Left forelimb (tissue), 1 donor: ENCODE measurements around the gene FHIT.
"Not testable (repeated sequence)": the region's sequence is repeated elsewhere in the genome, so short reads cannot be mapped to it uniquely, and the experiment has no call there.

Experiments used
- DNase-seq: peaks from one replicate; pipeline ENCODE4 v3.0.0-alpha.2; 2018; ENCODE audit warnings: low spot score

Gene FHIT

DNA sequence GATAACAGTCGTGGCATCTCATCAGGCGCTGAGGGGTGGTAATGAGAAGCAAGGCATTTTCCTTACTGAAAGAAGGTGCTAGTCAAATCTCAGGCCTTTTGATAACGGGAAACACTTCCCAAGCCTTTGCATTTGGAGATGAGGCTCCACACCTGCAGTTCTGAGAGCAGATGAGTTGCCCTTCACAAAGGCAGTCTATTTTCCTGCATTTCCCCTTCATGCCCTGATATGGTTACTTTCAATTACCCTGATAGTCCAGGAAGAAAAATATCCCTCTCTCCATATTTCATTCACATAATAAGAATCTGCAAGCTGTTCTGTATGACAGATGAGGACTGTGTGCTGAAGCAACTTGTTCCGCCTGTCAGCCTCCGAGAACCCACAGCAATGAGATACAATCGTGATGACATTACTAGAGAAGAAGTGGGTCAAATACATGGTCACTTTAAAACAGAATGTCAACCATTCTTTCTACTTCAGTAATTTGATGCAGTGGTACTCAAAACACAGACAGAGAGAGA is 25.0 kb downstream of the FHIT start:
- DNase-seq, result no peak

DNA sequence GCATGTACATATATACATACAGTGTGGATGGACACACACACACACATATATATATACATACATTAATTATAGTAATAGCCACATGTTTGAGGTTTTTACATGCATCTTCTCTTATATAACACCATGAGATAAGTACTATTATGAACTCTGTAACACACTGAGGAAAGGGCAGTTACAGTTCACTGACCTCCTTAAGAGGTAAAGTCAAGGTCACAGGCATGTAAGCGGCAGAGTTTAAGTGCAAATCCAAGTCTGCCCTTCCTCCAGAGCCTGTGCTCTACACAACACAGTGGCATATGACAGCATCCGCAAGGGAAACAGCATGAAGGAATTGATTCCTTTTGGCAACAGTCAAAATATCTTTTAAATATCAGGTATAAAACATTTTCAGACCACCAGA is 26.4 kb downstream of the FHIT start:
- no peak for DNase-seq

DNA sequence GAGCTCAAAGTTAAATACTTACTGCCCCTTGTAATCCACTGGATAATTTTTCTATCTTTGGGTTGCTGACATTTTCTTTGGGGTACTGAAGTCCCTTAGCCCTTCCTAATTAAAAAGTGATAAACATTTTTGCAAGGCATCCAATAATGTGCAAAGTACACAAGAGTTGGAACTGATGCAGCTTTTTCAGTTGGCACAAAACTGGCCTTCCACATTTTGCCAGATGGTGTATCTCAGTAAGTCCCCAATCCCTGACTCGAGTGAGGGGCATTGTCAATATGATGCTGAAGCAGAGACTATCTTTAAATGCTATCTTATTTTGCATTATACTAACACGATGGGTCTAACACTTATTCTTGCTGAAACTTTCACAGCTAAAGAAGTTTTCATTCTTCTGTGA is 27.8 kb downstream of the FHIT start:
- DNase-seq, result no peak

GRCh38 chr3:61222467-61222866 is 28.8 kb downstream of the FHIT start:
- no peak for DNase-seq

GRCh38 chr3:61221759-61222362 is 29.4 kb downstream of the FHIT start:
- DNase-seq, result no peak

- DNase-seq, result no peak
Observed at GRCh38 chr3:61218504-61218903, 32.7 kb downstream of the FHIT start.

DNA sequence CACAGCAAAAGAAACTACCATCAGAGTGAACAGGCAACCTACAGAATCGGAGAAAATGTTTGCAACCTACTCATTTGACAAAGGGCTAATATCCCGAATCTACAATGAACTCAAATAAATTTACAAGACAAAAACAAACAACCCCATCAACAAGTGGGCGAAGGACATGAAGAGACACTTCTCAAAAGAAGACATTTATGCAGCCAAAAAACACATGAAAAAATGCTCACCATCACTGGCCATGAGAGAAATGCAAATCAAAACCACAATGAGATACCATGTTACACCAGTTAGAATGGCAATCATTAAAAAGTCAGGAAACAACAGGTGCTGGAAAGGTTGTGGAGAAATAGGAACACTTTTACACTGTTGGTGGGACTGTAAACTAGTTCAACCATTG is 35.1 kb downstream of the FHIT start:
- not testable (repeated sequence) for DNase-seq

- no peak for DNase-seq
Observed at GRCh38 chr3:61202086-61202485, 49.2 kb downstream of the FHIT start.

DNA sequence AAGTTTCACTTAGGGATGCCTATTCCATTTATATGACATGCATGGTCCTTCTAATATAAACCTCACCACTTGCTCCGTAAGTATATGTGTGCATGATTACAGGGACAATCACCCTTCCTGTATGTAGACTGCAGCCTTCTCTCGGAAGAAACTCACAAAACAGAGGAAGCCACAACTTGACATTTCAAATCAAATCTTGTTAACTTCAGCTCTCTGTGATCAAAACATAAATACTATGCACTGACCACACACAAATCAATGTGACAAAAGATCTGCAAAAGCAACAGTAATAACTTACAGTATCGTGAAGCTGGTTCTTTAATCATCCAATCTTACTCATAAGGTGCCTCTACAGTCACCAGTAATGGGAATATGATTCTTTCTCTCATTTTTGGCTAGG is 50.2 kb downstream of the FHIT start:
- no peak for DNase-seq

DNA sequence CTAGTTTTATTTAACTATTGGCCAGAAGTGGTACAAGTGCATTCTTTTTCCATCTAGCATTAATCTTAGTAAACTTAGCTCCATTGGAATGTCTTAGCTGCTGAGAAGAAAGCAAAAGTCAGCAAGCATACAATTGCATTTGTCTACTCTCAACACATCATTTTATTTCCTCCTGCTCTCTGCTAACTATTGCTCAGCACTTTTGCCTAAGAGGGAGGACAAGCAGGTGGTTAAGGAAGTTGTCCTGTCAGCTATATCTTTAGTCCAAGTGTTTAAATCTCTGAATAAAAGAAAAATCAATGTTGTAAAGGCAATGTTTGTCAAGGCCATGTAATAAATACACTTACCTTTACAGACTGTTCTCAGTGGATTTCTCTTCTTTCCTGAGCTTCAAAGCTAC is 51.0 kb downstream of the FHIT start:
- no peak for DNase-seq

DNA sequence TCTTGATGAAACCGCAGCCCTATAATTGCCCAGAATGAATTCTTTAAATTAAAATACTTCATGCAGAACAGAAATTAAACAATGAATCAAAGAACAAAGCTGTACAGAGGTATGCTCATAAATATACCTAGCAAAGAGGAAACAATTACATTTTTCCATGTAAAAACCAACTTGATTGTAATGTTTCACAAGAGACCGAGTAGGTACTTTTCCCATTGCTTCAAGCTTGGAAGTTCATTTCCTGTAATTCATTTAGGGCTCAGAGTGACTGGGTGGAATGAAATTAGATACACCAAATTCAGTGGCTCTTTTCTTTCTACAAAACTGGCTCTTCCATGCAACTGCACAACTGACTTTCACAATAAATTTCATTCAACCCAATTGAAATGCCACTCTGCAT is 51.4 kb downstream of the FHIT start:
- no peak for DNase-seq

GRCh38 chr3:61194892-61195538 is 56.2 kb downstream of the FHIT start:
- DNase-seq, result no peak

DNA sequence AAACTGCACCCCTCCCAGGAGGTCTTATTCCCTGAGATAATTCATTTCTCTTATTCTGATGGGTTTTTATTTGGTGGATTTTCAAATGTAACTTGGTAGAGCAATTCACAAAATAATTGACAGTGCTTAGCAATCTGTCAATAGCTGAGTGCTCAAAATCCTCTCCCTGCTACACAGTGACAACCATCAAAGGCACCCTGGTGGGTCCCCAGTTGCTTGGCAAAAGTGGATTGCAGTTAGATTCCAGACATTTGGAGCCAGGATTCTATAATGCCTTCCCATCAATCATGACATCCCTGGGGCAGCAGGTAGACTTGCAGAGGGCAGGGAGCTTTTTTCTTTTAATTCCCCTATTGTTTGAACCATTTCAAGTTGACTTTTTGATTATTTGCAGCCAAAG is 59.0 kb downstream of the FHIT start:
- DNase-seq, result no peak

DNA sequence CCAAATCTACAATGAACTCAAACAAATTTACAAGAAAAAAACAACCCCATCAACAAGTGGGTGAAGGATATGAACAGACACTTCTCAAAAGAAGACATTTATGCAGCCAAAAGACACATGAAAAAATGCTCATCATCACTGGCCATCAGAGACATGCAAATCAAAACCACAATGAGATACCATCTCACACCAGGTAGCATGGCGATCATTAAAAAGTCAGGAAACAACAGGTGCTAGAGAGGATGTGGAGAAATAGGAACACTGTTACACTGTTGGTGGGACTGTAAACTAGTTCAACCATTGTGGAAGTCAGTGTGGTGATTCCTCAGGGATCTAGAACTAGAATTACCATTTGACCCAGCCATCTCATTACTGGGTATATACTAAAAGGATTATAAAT is 61.0 kb downstream of the FHIT start:
- DNase-seq, result not testable (repeated sequence)

DNA sequence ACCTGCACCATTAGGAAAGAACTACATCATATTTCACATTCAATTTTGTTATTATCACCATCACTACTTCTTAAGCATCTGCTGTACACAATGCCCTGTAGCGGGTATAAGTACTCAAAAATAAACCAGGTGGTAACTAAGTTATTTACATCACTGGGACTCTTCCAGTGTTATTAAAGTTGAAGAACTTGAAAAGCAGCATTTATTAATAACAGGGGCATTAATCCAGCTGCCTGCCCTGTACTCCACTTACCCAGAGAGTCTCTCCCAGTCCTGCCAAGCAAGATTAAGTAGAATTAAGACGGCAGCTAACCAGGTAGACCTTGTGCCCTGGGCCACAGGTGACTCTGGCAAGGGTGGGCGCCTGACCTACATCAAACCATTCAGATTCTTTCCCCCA is 65.2 kb downstream of the FHIT start:
- no peak for DNase-seq

GRCh38 chr3:61184956-61185355 is 66.3 kb downstream of the FHIT start:
- DNase-seq, result no peak

GRCh38 chr3:61182662-61183061 is 68.6 kb downstream of the FHIT start:
- no peak for DNase-seq

- DNase-seq, result no peak
Observed at GRCh38 chr3:61181874-61182273, 69.4 kb downstream of the FHIT start.

DNA sequence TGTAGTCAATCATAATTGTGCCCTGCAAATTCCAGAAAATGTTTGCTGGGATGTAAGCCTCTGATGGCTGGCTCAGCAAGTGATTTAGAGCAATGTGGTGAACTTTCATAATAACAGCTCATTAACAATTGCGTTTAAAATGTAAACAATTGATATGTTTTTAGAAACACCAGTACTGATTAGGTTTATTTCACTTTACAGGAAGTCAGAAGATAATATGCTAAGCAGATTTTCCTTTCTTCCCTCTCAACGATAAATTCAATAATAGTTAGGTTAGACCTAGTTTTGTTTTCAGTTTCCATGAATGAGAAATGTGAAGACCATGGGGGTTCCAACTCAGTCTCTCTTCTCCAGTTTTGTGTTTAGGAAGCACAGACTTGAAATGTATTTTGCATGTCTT is 71.0 kb downstream of the FHIT start:
- DNase-seq, result no peak

- DNase-seq, result no peak
Observed at GRCh38 chr3:61178167-61178566, 73.1 kb downstream of the FHIT start.

GRCh38 chr3:61177450-61177849 is 73.8 kb downstream of the FHIT start:
- no peak for DNase-seq

DNA sequence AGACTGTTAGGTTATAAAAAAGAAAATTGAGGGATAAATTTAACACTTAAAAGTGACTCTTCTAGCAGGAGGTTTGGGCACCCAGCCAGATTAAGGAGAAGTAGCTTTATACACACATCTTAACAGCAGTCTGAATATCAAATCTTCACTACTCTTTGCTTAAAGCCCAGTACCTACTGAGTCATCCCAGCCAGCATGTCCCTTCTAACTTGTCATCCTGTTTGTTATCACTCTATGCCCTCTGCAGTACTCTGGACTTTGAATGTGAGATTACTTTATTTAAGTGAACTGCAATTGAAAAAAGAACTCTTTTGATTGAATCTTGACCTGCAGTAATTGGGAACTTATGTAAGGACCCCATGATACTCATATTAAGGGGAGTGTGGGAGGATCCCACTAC is 77.6 kb downstream of the FHIT start:
- no peak for DNase-seq

GRCh38 chr3:61172684-61173083 is 78.6 kb downstream of the FHIT start:
- DNase-seq, result no peak

DNA sequence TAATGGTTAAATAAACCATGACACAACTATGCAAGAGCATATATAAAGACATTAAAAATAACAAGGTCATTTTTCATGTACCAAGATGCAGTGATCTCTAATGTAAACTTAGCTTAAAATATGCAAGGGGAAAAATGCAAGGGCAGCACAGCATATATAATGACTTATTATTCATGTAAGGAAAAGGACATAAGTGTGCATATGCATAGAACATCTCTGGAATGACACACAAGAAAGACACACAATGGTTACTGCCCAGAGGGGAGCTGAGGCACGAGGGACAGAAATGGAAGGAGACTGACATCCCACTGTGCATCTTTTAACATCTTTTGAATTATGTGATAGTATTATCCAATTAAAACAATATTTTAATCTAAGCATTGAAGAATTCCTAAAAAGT is 79.0 kb downstream of the FHIT start:
- no peak for DNase-seq
